Naive thymus-derived CD4-positive, alpha-beta T cell (primary cell): ENCODE measurements around the gene TMEM245. TPM values are rescaled to one million over a fixed set of nuclear protein-coding genes. Genes with fewer than 3 reads are reported as not detected.

Experiments used
- ATAC-seq: fragments of 150-1000 bp; cut with Tn5 transposase; 2 replicates; pipeline ENCODE4 v1.10.0; 2021; ENCODE audit warnings: mild to moderate bottlenecking, moderate library complexity
- CTCF ChIA-PET: fragments of 350-600 bp; sonication (Branson Sonifier 250); formaldehyde crosslinking; loops from one replicate; lab custom pipeline; 2021; ENCODE audit warnings: antibody characterized with exemption; lab: Charles Lee
- POLR2A ChIA-PET: fragments of 350-600 bp; sonication (Branson Sonifier 250); formaldehyde crosslinking; loops from one replicate; lab custom pipeline; 2021; ENCODE audit warnings: antibody characterized with exemption, inconsistent platforms; lab: Charles Lee
- DNase-seq, 9 donors: peaks; one replicate each; pipeline versions ENCODE4 v3.0.0 to v3.0.0-alpha.2; 2020 to 2022; ENCODE audit warnings: mixed read lengths in 1 of 9
- H3K27ac ChIP-seq: one replicate; pipeline ENCODE4 v1.7.0; 2013; ENCODE audit warnings: mild to moderate bottlenecking, low read depth, low read length, moderate library complexity
- H3K27me3 ChIP-seq, 2 donors: one replicate each; pipeline ENCODE4 v1.7.0; 2013; ENCODE audit warnings: low read length in 2 of 2, mild to moderate bottlenecking in 2 of 2, moderate library complexity in 2 of 2; ENCODE audit not compliant: control insufficient read depth in 2 of 2, insufficient read depth in 2 of 2
- H3K36me3 ChIP-seq, 3 experiments: 1 replicate in 2 of 3; 2 replicates in 1 of 3; pipeline ENCODE4 v1.7.0; 2013; ENCODE audit warnings: low read length in 3 of 3, mild to moderate bottlenecking in 3 of 3, moderate library complexity in 1 of 3; ENCODE audit not compliant: insufficient read depth in 3 of 3, control insufficient read depth in 2 of 3
- H3K4me1 ChIP-seq, 2 donors: one replicate each; pipeline ENCODE4 v1.7.0; 2013; ENCODE audit warnings: low read length in 2 of 2, mild to moderate bottlenecking in 2 of 2, moderate library complexity in 1 of 2; ENCODE audit not compliant: control insufficient read depth in 2 of 2, insufficient read depth in 2 of 2
- H3K4me3 ChIP-seq: 2 replicates; pipeline ENCODE4 v1.7.0; 2013; ENCODE audit warnings: mild to moderate bottlenecking, low read length
- H3K9me3 ChIP-seq, 3 experiments: 1 replicate in 2 of 3; 2 replicates in 1 of 3; pipeline ENCODE4 v1.7.0; 2013; ENCODE audit warnings: low read length in 3 of 3; ENCODE audit not compliant: control insufficient read depth in 2 of 3
- H3K27ac Mint-ChIP-seq, 9 donors: one replicate each; pipeline ENCODE4 v1.8.0; 2020 to 2022; ENCODE audit warnings: mixed read lengths in 9 of 9, mild to moderate bottlenecking in 8 of 9, moderate library complexity in 5 of 9, inconsistent platforms in 2 of 9
- H3K27me3 Mint-ChIP-seq, 5 donors: one replicate each; pipeline ENCODE4 v1.8.0; 2021 to 2022; ENCODE audit warnings: mixed read lengths in 5 of 5, mild to moderate bottlenecking in 1 of 5
- H3K36me3 Mint-ChIP-seq, 5 donors: one replicate each; pipeline ENCODE4 v1.8.0; 2020 to 2022; ENCODE audit warnings: mixed read lengths in 5 of 5, mild to moderate bottlenecking in 3 of 5, inconsistent platforms in 1 of 5
- H3K4me1 Mint-ChIP-seq, 7 donors: one replicate each; pipeline ENCODE4 v1.8.0; 2020 to 2022; ENCODE audit warnings: mixed read lengths in 7 of 7, mild to moderate bottlenecking in 3 of 7, inconsistent platforms in 1 of 7
- H3K4me3 Mint-ChIP-seq, 10 donors: one replicate each; pipeline ENCODE4 v1.8.0; 2020 to 2022; ENCODE audit warnings: mild to moderate bottlenecking in 10 of 10, mixed read lengths in 10 of 10, moderate library complexity in 6 of 10, inconsistent platforms in 2 of 10
- H3K9me3 Mint-ChIP-seq, 11 donors: one replicate each; pipeline ENCODE4 v1.8.0; 2020 to 2022; ENCODE audit warnings: mixed read lengths in 11 of 11, mild to moderate bottlenecking in 4 of 11, inconsistent platforms in 1 of 11, moderate library complexity in 1 of 11
- intact Hi-C, 2 donors: fragments of 100-400 bp; cut with micrococcal nuclease; formaldehyde crosslinking; loops; one replicate each; pipeline ENCODE4 v1.15.1; 2023
- polyA plus RNA-seq, 2 donors: library from polyadenylated mRNA; unstranded; fragments of 300-500 nt; fragmentation: Illumina TruSeq; gene quantifications; one replicate each; pipeline ENCODE4 v1.2.3, GENCODE V29; 2021
- total RNA-seq, 6 experiments: library from RNA in 5 of 6; stranded (reverse) in 5 of 6; gene quantifications; 1 replicate in 5 of 6; 2 replicates in 1 of 6; pipeline ENCODE4 v1.2.3 and lab custom pipeline; 2021 to 2026

TMEM245 gene
- total and polyA plus RNA-seq, 7 experiments from 2014 or later: 25.5 to 76.7 (median 29.2) TPM

GRCh38 chr9:109013679-109014607 is 105.8 kb downstream of the TMEM245 start:
- peaks cover 17 to 34% (median 21%) of the 10 kb centered on the region in 7 donors for H3K4me1 Mint-ChIP-seq
- H3K27me3 Mint-ChIP-seq: peaks cover 0 to 22% (median 4%) of the 10 kb centered on the region in 5 donors
- peak overlapping the region; percentile 55 to 94 (median 87) for H3K27ac Mint-ChIP-seq
- intact Hi-C loops: loop anchor here (1.0 to 10.0 kb wide), 12 partner anchors 80 to 1732 kb away; partner anchors contain the start of genes ABITRAM (in 2 of the 2), ELP1 (in 2 of the 2), RAD23B (in 2 of the 2) and TXN (in 2 of the 2)
- H3K36me3 Mint-ChIP-seq: peaks cover 0 to 2% (median under 1%) of the 10 kb centered on the region in 5 donors
- ChIA-PET POLR2A (interaction anchor here (0.5 to 1.3 kb wide), 3 partner anchors 8 to 85 kb away, joined by 3 to 4 read pairs (median 3); no protein-coding TSS in a partner anchor), CTCF (no interaction called here)
- Histone ChIP-seq H3K27ac (peak overlapping the region; percentile 77), H3K4me1 (peaks cover 6 to 13% of the 10 kb centered on the region in 2 donors), H3K4me3 (peak overlapping the region; percentile 20), H3K27me3 (no peaks in the 10 kb centered on the region), H3K9me3 (no peaks in the 10 kb centered on the region), H3K36me3 (no peaks in the 10 kb centered on the region)
- DNase-seq: peak in 2 of 9 donors; percentile 9 to 19
- ATAC-seq: no peak
- peak overlapping the region; percentile 82 to 99 (median 91) for H3K4me3 Mint-ChIP-seq
- H3K9me3 Mint-ChIP-seq: peaks cover 0 to 3% (median 0%) of the 10 kb centered on the region in 11 donors

- Mint-ChIP-seq H3K4me1 (peaks cover 17 to 34% (median 21%) of the 10 kb centered on the region in 7 donors), H3K36me3 (no peaks in the 10 kb centered on the region), H3K9me3 (peaks cover 0 to 3% (median 0%) of the 10 kb centered on the region in 11 donors), H3K27me3 (peaks cover 0 to 22% (median 4%) of the 10 kb centered on the region in 5 donors), H3K4me3 (peak within 1 kb of the TSS; percentile 93 to 99 (median 97)), H3K27ac (peak within 1 kb of the TSS; percentile 79 to 95 (median 92))
- Histone ChIP-seq H3K9me3 (no peaks in the 10 kb centered on the region), H3K4me1 (peaks cover 6 to 13% of the 10 kb centered on the region in 2 donors), H3K4me3 (peak within 1 kb of the TSS; percentile 72), H3K27ac (peak within 1 kb of the TSS; percentile 77), H3K36me3 (no peaks in the 10 kb centered on the region), H3K27me3 (no peaks in the 10 kb centered on the region)
- POLR2A ChIA-PET: no interaction called here
- CTCF ChIA-PET: no interaction called here
- DNase-seq: peak; percentile 68 to 88 (median 78)
- intact Hi-C loops: loop anchor here (1.0 to 10.0 kb wide), 12 partner anchors 79 to 1731 kb away; partner anchors contain the start of genes ABITRAM (in 2 of the 2), ELP1 (in 2 of the 2), RAD23B (in 2 of the 2) and TXN (in 2 of the 2)
- ATAC-seq: peak; percentile 98
Observed at GRCh38 chr9:109012876-109013678, 106.7 kb downstream of the TMEM245 start, which contains the start of gene CTNNAL1. CTNNAL1 (minus strand) TSS chr9:109013499; CDS start chr9:109013442, 57 bp downstream.

- Mint-ChIP-seq H3K27ac (peak overlapping the region; percentile 79 to 95 (median 92)), H3K36me3 (no peaks in the 10 kb centered on the region), H3K4me3 (peak overlapping the region; percentile 93 to 99 (median 96)), H3K27me3 (peaks cover 0 to 22% (median 4%) of the 10 kb centered on the region in 5 donors), H3K9me3 (peaks cover 0 to 3% (median 0%) of the 10 kb centered on the region in 11 donors), H3K4me1 (peaks cover 17 to 34% (median 21%) of the 10 kb centered on the region in 7 donors)
- ATAC-seq (no peak), DNase-seq (peak in 7 of 9 donors; percentile 4 to 56 (median 12))
- H3K27me3 ChIP-seq: no peaks in the 10 kb centered on the region
- POLR2A ChIA-PET: no interaction called here
- intact Hi-C loops: loop anchor here (2.0 to 10.0 kb wide), 9 partner anchors 90 to 1730 kb away; partner anchors contain the start of genes RAD23B (in 2 of the 2) and TXN (in 2 of the 2)
- H3K9me3 ChIP-seq: no peaks in the 10 kb centered on the region
- peak overlapping the region; percentile 72 for H3K4me3 ChIP-seq
- peaks cover 6 to 13% of the 10 kb centered on the region in 2 donors for H3K4me1 ChIP-seq
- H3K27ac ChIP-seq: peak overlapping the region; percentile 77
- no peaks in the 10 kb centered on the region for H3K36me3 ChIP-seq
- CTCF ChIA-PET: no interaction called here
Observed at GRCh38 chr9:109012009-109012875, 107.5 kb downstream of the TMEM245 start.

GRCh38 chr9:109011231-109011671 is 108.5 kb downstream of the TMEM245 start:
- peaks cover 17 to 34% (median 21%) of the 10 kb centered on the region in 7 donors for H3K4me1 Mint-ChIP-seq
- no peak for DNase-seq
- no peak overlapping the region for H3K4me3 ChIP-seq
- H3K27ac ChIP-seq: no peak overlapping the region
- no peaks in the 10 kb centered on the region for H3K27me3 ChIP-seq
- POLR2A ChIA-PET: no interaction called here
- no peak for ATAC-seq
- H3K9me3 Mint-ChIP-seq: peaks cover 0 to 3% (median 0%) of the 10 kb centered on the region in 11 donors
- intact Hi-C loops: loop anchor here (5.0 to 10.0 kb wide), 7 partner anchors 91 to 1729 kb away; partner anchors contain the start of genes RAD23B (in 2 of the 2) and TXN (in 1 of the 2)
- peaks cover 0 to 25% (median 4%) of the 10 kb centered on the region in 5 donors for H3K27me3 Mint-ChIP-seq
- H3K36me3 Mint-ChIP-seq: no peaks in the 10 kb centered on the region
- CTCF ChIA-PET: interaction anchor here (0.7 kb wide), 1 partner anchor 11 kb away, joined by 3 read pairs; no protein-coding TSS in a partner anchor
- peak overlapping the region in 2 of 9 donors; percentile 19 to 54 for H3K27ac Mint-ChIP-seq
- H3K9me3 ChIP-seq: no peaks in the 10 kb centered on the region
- peak overlapping the region in 4 of 10 donors; percentile 8 to 96 (median 67) for H3K4me3 Mint-ChIP-seq
- peaks cover 6 to 13% of the 10 kb centered on the region in 2 donors for H3K4me1 ChIP-seq
- H3K36me3 ChIP-seq: no peaks in the 10 kb centered on the region

- Histone ChIP-seq H3K36me3 (no peaks in the 10 kb centered on the region), H3K4me3 (no peak overlapping the region), H3K27ac (no peak overlapping the region), H3K9me3 (no peaks in the 10 kb centered on the region), H3K4me1 (peaks cover 6 to 13% of the 10 kb centered on the region in 2 donors), H3K27me3 (no peaks in the 10 kb centered on the region)
- POLR2A ChIA-PET: no interaction called here
- peaks cover 17 to 34% (median 21%) of the 10 kb centered on the region in 7 donors for H3K4me1 Mint-ChIP-seq
- DNase-seq (peak in 6 of 9 donors; percentile 18 to 65 (median 37)), ATAC-seq (no peak)
- H3K9me3 Mint-ChIP-seq: peaks cover 0 to 3% (median 0%) of the 10 kb centered on the region in 11 donors
- H3K27ac Mint-ChIP-seq: peak overlapping the region in 3 of 9 donors; percentile 19 to 23 (median 20)
- H3K36me3 Mint-ChIP-seq: no peaks in the 10 kb centered on the region
- CTCF ChIA-PET: no interaction called here
- peaks cover 0 to 25% (median 4%) of the 10 kb centered on the region in 5 donors for H3K27me3 Mint-ChIP-seq
- intact Hi-C loops: loop anchor here (5.0 to 10.0 kb wide), 7 partner anchors 92 to 1728 kb away; partner anchors contain the start of genes RAD23B (in 2 of the 2) and TXN (in 1 of the 2)
- peak overlapping the region in 3 of 10 donors; percentile 23 to 45 (median 41) for H3K4me3 Mint-ChIP-seq
Observed at GRCh38 chr9:109010746-109011145, 109.0 kb downstream of the TMEM245 start.
